ENCODE results near the gene PITPNM3. TPM values are rescaled to one million over a fixed set of nuclear protein-coding genes. Genes with fewer than 3 reads are reported as not detected.
A peak's percentile ranks its signal among the peaks of the same experiment; 100 is the strongest.

The PITPNM3 gene
- total RNA-seq, 6 experiments from 2014 or later: 0.94 to 1.1 (median 1.0) TPM

DNA sequence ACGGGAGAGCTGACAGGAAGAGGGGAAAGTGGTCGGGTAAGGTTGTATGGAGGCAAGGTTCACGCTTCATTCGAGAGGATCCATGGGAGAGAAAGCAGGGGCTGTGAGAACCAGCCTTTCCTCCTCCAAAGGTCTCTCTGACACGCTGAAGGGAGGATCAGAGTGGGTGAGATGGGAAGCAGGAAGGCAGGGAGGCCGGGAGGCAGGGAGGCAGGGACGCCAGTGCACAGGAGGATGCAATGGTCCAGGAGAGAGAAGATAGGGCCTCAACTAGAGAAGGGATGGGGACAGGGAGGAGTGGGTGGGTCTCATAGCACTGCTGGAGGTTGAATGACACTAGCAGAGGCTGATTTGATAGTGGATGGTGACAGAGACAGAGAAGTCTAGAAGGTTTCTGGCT is 58.0 kb downstream of the PITPNM3 start:
- DNase-seq: no peak
- H3K27me3 Mint-ChIP-seq (ENCODE audit: insufficient read depth): peaks cover 37% of the 10 kb centered on the region
- peaks cover 11% of the 10 kb centered on the region; the same call in 1 of the 2 replicates for H3K4me1 Mint-ChIP-seq (ENCODE audit: low read depth)
- no peak for TF ChIP-seq CTCF (IDR thresholded peaks at IDR 0.05)
- H3K36me3 Mint-ChIP-seq (ENCODE audit: low read depth): no peaks in the 10 kb centered on the region
- no peaks in the 10 kb centered on the region for H3K9me3 Mint-ChIP-seq
- no peak overlapping the region for H3K27ac Mint-ChIP-seq
- H3K4me3 Mint-ChIP-seq: no peak overlapping the region

GRCh38 chr17:6497496-6498221 is 58.7 kb downstream of the PITPNM3 start:
- no peak overlapping the region for H3K27ac Mint-ChIP-seq
- DNase-seq: no peak
- no peaks in the 10 kb centered on the region for H3K9me3 Mint-ChIP-seq
- no peak for TF ChIP-seq CTCF (IDR thresholded peaks at IDR 0.05)
- H3K27me3 Mint-ChIP-seq (ENCODE audit: insufficient read depth): peaks cover 39% of the 10 kb centered on the region
- H3K4me3 Mint-ChIP-seq: no peak overlapping the region
- H3K36me3 Mint-ChIP-seq (ENCODE audit: low read depth): no peaks in the 10 kb centered on the region
- peaks cover 11% of the 10 kb centered on the region; the same call in 1 of the 2 replicates for H3K4me1 Mint-ChIP-seq (ENCODE audit: low read depth)

GRCh38 chr17:6496640-6497441 is 59.5 kb downstream of the PITPNM3 start:
- peaks cover 36% of the 10 kb centered on the region for H3K27me3 Mint-ChIP-seq (ENCODE audit: insufficient read depth)

DNA sequence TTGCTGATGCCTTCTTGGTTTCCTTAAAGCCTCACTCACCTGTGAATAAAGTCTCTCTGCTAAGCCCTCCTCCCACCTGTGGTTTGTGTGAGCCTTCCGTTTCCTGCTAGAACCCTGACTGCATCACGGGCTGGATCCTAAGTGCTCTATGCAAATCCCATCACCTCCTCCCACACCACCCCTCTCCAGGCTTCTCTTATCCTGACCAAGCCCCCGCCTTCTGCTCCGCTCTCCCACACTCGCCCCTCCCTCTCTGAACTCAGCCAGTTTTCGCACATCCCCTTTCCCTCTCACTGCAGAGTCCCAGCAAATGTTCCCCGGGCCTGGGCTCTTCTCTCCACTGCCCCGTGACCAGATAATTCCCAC is 60.3 kb downstream of the PITPNM3 start:
- Mint-ChIP-seq H3K27me3 (ENCODE audit: insufficient read depth) (peaks cover 36% of the 10 kb centered on the region), H3K9me3 (no peaks in the 10 kb centered on the region), H3K27ac (no peak overlapping the region), H3K4me3 (no peak overlapping the region), H3K4me1 (ENCODE audit: low read depth) (peaks cover 11% of the 10 kb centered on the region; the same call in 1 of the 2 replicates), H3K36me3 (ENCODE audit: low read depth) (no peaks in the 10 kb centered on the region)
- no peak for TF ChIP-seq CTCF (IDR thresholded peaks at IDR 0.05)
- DNase-seq: no peak

More at GRCh38 chr17:6496640-6497441, 59.5 kb downstream of the PITPNM3 start:
- Mint-ChIP-seq H3K9me3 (no peaks in the 10 kb centered on the region), H3K27ac (no peak overlapping the region), H3K4me1 (ENCODE audit: low read depth) (peaks cover 11% of the 10 kb centered on the region; the same call in 1 of the 2 replicates), H3K4me3 (no peak overlapping the region), H3K36me3 (ENCODE audit: low read depth) (no peaks in the 10 kb centered on the region)
- no peak for DNase-seq
- TF ChIP-seq CTCF (IDR thresholded peaks at IDR 0.05): no peak

DNA sequence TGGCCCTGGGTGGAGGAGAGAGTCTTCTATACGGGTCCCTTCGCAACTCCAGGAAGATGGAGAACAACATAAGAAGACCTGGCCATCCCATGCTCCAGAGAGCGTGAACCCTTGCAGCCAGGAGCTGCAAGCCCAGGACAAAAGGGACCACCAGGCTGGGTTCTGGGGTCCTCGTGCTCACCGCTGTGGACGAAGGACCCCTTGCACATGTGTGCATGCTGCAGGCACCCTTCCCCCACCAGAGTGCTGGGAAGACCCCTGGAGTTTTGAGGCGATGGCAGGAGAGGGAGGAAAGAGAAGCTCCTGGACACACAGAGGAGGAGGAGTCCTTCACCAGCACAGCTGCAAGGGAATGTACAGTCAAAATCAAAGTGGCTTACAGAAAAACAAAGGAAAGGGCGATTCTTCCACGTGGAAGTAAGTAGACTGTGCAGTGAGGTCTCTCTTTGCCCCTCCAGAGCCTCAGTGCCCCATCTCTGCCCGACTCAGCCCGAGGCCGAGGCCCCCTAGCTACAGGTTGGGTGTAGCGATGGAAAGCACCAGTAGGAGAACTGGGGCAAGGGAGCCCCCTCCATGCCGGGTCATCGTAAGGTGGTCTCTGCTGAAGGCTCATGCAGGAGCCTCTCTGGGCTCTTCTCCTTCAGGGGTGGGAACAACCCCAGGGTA is 60.8 kb downstream of the PITPNM3 start:
- no peak for DNase-seq
- no peaks in the 10 kb centered on the region for H3K36me3 Mint-ChIP-seq (ENCODE audit: low read depth)
- no peak overlapping the region for H3K4me3 Mint-ChIP-seq
- no peaks in the 10 kb centered on the region for H3K9me3 Mint-ChIP-seq
- peaks cover 36% of the 10 kb centered on the region for H3K27me3 Mint-ChIP-seq (ENCODE audit: insufficient read depth)
- peaks cover 11% of the 10 kb centered on the region; the same call in 1 of the 2 replicates for H3K4me1 Mint-ChIP-seq (ENCODE audit: low read depth)
- no peak overlapping the region for H3K27ac Mint-ChIP-seq
- TF ChIP-seq CTCF (IDR thresholded peaks at IDR 0.05): peak; percentile 27; the same call in 1 of the 2 replicates

All from HFFc6 (cell line).